GM19324 (cell line): ENCODE measurements around the gene GABARAPL1.

ENCODE experiments used
- ATAC-seq: cut with Tn5 transposase; IDR thresholded peaks from one replicate; pipeline ENCODE4 v1.9.1; 2021; ENCODE audit warnings: mild to moderate bottlenecking, moderate library complexity; ENCODE audit not compliant: unreplicated experiment, low FRiP score

Gene GABARAPL1

DNA sequence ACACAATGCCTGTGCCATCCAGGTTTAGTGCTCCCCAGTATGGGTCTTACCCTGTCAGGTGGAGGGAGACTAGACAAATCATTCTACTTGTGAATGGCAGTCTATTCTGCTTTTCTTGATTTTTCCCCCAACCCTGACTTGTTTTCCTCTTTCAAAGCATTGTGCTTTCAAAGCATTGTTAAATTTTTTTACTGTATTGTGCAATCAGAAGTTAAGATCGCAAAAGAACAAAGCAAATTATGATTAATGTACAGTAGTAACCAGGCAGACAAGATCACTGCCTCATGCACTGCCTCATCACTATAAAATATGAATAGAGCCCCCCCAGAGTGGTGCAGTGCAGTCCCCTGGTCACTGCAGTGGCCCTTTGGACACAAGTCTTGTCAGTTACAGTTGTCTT, 14.1 kb downstream of the GABARAPL1 start:
- no peak for ATAC-seq

DNA sequence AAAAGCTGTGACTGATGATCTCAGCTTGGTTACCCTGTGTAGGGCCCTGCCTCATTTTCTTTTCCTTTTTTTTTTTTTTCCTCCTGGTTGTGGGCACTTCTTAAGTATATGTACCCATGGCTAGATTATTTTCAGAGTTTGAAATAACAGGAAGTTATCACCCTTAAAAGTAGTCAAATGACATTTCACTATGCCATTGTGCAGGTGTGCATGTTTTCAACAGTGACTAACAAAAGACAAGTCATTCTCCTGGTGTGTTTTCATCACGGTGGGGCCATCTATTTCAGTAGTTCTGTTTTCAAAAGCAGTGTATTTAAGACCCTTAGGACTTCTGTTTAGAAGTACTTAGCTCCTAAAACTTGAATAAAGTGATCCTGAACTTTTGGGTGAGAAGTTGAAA, 15.0 kb downstream of the GABARAPL1 start:
- ATAC-seq: no peak

DNA sequence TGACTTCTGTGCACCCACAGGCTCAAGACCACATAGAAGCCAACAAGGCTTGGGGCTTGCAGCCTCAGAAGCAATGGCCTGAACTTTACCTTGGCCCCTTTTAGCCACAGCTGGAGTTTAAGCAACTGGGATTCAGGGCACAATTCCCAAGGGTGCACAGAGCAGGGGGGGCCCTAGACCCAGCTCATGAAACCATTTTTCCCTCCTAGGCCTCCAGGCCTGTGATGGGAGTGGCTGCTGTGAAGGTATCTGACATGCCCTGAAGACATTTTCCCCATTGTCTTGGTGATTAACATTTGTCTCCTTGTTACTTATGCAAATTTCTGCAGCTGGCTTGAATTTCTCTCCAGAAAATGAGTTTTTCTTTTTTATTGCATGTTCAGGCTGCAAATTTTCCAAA, 21.9 kb downstream of the GABARAPL1 start:
- ATAC-seq: no peak

DNA sequence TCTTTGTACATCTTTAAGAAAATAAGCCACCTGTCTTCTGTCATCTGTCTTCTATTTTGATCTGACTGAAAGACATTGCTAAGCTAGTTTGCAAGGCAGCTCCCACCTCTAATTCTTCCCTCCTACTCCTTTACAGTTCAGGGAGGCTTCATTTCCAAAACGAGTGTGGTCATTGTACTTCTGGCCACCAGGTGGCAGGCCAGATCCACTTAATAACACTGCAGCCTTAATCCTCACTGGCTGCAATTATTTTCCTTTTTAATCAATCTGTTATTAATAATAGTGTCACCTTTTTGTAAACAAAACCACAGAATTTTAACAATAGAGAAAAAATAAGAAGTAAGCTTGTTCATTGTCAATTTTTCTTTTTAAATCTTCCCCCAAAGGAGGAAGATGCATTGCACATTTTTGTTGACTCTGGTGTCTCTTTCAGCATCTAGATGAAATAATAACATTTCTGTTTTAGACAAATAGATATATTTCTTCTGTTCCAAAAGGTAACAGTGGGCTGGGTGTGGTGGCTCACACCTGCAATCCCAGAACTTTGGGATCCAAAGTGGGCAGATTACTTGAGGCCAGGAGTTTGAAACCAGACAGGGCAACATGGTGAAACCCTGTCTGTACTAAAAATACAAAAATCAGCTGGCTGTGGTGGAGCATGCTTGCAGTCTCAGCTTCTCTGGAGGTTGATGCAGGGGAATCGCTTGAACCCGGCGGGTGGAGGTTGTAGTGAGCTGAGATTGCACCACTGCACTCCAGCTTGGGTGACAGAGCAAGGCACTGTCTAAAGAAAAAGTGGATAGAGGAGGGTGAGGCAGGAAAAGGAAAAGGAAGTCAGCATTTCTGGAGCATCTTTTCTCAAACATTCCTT, 23.3 kb downstream of the GABARAPL1 start:
- no peak for ATAC-seq

DNA sequence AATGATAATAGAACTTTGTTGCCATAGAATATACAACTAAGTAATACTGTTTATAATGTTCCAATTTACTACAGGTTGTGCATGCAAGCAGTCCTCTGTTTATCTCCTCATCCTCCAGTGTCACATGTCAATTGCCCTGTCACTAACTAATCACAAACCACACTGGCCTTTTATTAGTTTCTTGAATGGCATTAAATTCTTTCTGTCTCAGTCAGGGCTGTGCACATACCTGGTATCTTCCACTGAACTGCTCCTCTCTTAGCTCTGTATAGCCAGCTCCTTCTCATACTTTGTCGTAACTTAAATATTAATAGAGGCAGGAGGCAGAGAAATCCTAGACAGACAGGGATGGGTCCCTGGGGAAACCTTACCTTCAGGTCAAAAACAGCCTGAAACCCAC, 24.0 kb downstream of the GABARAPL1 start:
- no peak for ATAC-seq

DNA sequence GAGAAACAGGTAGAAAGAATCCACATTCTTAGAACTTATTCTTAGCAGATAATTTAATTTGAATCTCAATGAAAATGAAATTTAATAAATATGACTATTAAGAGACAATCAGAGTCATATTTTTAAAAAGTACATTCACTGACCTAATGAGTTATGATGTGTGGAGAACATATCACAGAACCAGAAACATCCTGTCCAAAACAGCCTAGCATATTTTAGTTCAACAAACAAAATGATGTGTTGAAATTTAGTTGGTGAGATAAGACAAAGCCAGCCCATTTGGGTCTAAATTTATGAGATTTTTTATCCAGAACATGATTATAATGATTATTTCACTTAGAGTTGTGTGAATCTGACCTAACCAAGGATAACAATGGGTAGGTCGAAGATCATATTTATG, 25.8 kb downstream of the GABARAPL1 start:
- ATAC-seq: no peak

DNA sequence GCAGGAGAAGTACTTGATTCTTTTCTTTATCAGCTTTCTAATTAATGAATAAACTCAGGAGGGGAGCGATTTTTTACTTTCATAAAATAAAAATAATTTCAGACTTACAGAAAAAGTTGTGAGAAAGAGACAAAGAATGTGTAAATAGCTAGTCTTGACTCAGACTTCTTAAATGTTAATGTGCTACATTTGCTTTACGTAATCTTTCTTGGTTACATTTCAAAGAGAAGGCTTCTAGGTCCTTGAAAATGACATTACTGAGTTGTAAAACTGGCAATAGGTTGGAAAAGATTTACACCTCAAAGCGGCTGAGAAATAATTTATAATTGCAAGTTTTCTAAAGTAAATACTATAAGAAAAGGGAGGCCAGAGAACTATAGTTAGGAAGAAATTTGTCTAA, 28.6 kb downstream of the GABARAPL1 start:
- no peak for ATAC-seq

DNA sequence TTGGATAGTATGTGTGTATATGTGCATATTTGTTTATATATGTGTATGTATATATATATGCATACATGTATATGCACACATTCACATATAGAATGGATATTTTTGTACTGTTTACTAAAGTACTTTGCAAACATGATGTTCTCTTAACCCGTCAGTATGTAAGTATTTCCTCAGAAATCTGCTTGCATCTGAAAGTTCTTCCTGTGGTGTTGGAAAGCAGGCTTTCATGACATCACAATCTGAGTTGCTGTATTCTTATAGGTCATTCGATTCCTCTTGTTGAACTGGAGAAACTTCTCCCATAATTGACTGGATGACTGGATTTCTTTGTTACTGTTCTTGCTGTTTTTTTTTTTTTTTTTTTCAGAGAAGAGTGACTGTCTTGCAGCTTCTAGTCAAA, 29.1 kb downstream of the GABARAPL1 start:
- ATAC-seq: no peak

DNA sequence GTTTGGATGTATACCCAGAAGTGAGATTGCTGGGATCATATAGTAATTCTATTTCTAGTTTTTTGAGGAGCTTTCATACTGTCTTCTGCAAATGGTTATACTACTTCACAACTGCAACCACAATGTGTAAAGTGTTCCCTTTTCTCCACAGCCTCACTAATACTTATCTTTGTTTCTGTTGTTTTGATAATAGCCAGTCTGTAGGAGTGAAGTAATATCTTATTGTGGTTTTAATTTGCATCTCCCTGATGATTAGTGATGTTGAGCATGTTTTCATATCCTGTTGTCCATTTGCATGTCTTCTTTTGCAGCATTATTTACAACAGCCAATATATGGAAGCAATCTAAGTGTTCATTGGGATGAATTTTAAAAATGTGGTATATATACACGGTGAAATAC, 29.9 kb downstream of the GABARAPL1 start:
- no peak for ATAC-seq

DNA sequence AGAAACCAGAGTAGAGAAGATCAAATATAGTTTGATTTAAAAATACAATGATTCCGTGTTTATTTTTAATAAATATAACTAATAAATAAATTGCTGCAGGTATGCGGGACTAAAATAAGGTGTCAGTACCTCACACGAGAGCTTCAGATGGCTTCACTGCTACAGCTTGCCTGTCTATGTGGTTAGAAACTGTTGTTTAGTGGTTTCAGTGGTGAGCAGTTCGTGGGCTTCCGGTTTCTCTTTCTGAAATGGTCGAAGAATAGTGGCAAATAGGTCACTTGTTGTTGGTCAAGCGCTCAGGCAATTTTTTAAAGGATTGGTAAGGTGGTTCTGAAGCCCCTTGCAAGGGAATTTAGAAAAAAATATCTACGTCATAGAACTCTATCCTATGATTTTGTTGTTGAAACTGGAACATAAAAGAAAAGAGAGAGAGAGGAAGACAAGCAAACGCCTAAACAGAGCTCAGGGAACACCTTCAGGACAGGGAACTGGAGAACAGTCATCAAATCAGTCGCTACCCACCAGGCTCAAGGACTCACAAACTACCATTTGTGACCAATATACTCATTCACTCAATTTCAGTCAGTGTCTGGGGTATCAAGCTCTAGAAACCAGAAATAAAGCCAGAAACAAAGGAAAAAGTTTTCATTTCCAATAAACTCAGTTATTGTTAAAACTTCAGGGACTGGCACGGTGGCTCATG, 31.3 kb downstream of the GABARAPL1 start:
- peak; percentile 77 for ATAC-seq

DNA sequence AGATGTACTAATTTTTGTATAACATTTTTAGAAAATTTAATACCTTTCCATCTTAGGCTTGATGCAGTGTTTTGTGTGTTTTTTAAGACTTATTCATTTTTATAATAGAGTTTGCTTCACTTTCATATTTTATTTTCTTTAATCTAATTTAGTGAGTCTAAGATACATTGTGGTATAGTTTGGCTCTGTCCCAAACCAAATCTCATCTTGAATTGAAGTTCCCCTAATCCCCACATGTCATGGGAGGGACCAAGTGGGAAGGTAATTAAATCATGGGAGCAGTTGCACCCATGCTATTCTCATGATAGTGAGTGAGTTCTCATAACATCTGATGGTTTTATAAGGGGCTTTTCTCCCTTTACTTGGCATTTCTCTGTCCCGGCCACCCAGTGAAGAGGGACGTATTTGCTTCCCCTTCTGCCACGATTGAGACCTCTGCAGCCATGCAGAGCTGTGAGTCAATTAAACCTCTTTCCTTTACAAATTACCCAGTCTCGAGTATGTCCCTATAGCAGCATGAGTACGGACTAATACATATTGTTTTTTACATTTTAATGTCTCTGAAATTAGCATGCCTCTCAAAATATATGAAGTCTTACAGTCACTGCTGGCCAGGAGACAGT, 34.9 kb downstream of the GABARAPL1 start:
- ATAC-seq: no peak

DNA sequence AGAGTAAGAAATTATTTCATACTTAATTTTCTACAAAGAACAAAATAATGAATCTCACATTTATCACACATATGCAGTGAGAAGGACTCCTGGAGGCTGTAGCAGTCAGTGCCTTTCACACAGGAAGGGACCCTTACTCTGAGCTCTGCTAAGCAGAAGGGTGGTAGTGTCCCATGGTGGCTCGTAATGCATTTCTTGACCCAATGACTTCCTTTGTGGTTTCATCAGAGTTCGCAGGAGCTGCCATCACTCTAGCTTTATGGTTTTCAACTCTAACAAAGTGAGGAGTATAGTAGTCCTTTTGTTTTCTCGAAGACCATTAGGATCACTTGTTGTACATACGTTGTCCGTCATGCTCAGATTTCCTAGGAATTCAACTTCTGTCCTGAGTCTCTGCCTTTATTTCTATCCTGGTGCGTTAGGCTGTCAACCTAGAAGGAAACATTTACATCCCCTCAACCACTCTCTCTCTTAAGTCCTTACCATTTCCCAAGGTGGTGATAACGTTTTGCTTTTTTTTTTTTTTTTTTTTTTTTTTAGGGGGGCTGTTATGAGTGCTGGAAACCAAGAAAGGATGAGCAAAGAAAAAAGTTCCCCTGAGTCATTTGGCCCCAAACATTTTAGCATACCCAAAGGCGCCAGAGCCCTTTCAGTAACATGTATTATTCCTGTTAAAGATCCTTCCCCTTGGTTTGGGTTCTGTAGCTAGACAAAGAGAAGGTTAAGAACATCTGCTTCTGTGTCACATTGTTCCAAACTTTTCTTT, 37.2 kb downstream of the GABARAPL1 start:
- no peak for ATAC-seq

DNA sequence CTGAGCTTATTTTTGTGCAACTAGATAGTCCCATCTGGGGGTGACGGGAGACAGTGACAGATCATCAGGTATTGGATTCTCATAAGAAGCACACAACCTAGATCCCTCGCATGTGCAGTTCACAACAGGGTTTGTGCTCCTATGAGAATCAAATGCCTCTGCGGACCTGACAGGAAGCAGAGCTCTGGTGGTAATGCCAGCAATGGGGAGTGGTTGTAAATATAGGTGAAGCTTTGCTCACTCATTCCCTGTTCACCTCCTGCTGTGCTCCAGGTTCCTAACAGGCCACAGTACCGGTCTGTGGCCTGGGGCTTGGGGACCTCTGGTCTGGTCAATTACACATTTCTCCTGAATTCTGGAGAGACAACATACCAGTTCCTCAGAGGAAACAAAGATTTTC, 39.0 kb downstream of the GABARAPL1 start:
- no peak for ATAC-seq

DNA sequence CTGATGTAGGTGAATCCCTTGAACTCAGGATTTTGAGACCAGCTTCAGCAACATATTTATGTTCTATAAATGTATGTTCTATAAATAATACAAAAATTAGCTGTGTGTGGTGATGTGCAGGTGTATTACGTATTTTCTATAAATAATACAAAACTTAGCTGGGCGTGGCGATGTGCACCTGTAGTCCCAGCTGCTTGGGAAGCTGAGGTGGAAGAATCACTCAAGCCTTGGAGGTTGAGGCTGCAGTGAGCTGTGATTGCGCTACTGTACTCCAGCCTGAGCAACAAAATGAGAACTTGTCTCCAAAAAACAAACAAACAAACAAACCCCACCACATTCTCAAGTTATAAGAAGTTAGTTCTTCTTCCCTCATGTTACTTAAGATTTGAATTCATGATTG, 39.5 kb downstream of the GABARAPL1 start:
- ATAC-seq: no peak

DNA sequence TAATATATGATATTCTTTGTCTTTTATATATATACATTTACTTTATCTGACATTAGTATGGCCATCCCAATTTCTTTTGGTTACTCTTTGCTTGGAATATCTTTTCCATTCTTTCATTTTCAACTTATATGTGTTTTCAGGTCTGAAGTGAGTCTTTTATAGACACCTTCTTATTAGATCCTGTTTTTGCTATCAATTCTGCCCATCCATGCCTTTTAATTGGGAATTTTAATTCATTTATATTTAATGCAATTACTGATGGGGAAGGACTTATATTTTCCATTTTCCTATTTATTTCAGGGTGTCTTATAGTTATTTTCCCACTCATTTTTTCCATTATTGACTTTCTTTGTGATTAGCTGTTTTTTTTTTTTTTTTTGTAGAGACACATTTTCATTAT, 43.4 kb downstream of the GABARAPL1 start:
- no peak for ATAC-seq

DNA sequence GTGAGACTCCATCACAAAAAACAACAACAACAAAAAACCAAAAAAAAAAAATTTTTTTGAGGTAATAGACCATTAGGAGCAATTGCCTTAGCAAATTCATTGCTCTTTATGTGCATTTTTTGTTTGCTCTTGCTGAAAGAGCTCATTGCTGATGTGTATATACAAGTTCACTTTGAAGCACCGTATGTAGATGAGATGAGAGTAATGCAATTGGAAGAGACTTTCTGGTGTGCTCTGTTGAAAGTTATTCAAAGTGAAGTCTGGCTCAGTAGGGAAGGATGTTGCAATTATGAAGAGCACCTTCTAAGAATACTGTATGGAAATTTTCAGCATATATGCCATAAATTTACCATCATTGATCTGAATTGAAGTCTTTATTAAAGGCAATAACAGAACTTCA, 48.2 kb downstream of the GABARAPL1 start:
- ATAC-seq: no peak

DNA sequence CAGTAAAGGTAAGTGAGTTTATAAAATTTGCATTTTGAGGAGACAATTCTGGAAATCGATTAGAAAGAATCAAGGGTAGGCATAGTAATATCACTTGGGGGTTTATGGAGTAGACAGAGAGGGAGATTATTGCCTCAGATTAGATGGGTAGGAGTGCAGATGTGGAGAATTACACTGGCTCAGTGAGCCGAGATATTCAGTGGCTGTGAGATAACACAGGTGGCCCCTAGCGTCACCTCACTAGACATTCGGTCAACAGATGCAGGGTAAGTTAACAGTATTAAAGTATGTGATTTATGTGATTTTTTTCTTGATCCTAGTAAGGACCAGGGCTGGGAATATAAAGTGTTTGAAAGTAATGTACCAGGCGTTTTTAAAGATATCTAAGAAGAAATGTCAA, 55.4 kb downstream of the GABARAPL1 start:
- ATAC-seq: no peak

DNA sequence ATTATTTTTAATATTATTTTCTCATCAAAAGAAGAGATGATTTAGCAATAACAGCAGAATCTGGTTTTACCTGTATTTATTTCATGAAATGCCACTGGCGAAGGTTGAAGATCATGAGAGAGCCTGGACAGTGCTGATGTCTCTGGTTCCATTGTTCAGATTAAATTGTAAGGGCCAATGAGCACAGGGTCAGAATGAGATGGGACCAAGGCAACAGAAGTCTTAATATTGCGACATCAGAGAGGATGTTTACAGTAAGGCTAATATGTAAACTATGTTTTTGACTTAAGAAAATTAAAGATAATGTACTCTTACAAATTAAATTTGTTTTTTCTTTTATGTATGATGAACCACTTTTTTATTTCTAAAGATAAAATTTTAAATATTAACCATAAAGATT, 59.8 kb downstream of the GABARAPL1 start:
- no peak for ATAC-seq
